DND-41 (cell line): ENCODE measurements around the gene METTL3.
A peak's percentile ranks its signal among the peaks of the same experiment; 100 is the strongest.

Experiments used
- ATAC-seq: fragments of 200-7000 bp; cut with Tn5 transposase; 3 replicates; pipeline ENCODE4 v1.9.1; 2021; ENCODE audit warnings: low read depth; ENCODE audit not compliant: insufficient read depth
- DNase-seq: peaks from one replicate; pipeline ENCODE4 v3.0.0-alpha.2; 2020
- H2AFZ ChIP-seq: 2 replicates; pipeline ENCODE4 v1.6.0; 2012; ENCODE audit warnings: low read depth, low read length
- H3K27ac ChIP-seq: 2 replicates; pipeline ENCODE4 v1.5.1; 2012; ENCODE audit warnings: low read length, inconsistent platforms
- H3K27me3 ChIP-seq: fragments of 200-600 bp; sonication (generic); 2 replicates; pipeline ENCODE4 v1.6.0; 2012; ENCODE audit warnings: low read length, mild to moderate bottlenecking, inconsistent platforms; ENCODE audit not compliant: insufficient read depth, poor library complexity
- H3K36me3 ChIP-seq: 2 replicates; pipeline ENCODE4 v1.5.1; 2012; ENCODE audit warnings: low read length, inconsistent platforms; ENCODE audit not compliant: insufficient read depth
- H3K4me1 ChIP-seq: 2 replicates; pipeline ENCODE4 v1.5.1; 2012; ENCODE audit warnings: mild to moderate bottlenecking, low read length; ENCODE audit not compliant: insufficient read depth
- H3K4me2 ChIP-seq: 2 replicates; pipeline ENCODE4 v1.6.0; 2012; ENCODE audit warnings: mild to moderate bottlenecking, moderate library complexity, low read length, inconsistent platforms; ENCODE audit not compliant: insufficient read depth
- H3K4me3 ChIP-seq, 2 experiments: fragments of 200-600 bp in 1 of 2; shearing (Covaris generic) in 1 of 2; 2 replicates each; pipeline ENCODE4 v1.5.1; 2012 to 2016; ENCODE audit warnings: inconsistent platforms in 2 of 2, low read length in 2 of 2, mild to moderate bottlenecking in 2 of 2, low read depth in 1 of 2, moderate library complexity in 1 of 2
- H3K79me2 ChIP-seq: 2 replicates; pipeline ENCODE4 v1.6.0; 2012; ENCODE audit warnings: low read length, inconsistent platforms; ENCODE audit not compliant: insufficient read depth
- H3K9ac ChIP-seq: 2 replicates; pipeline ENCODE4 v1.6.0; 2012; ENCODE audit warnings: low read depth, mild to moderate bottlenecking, inconsistent platforms, low read length, moderate library complexity
- H3K9me3 ChIP-seq: 2 replicates; pipeline ENCODE4 v1.5.1; 2012; ENCODE audit warnings: low read length, moderate library complexity, mild to moderate bottlenecking, inconsistent platforms; ENCODE audit not compliant: insufficient read depth, severe bottlenecking
- H4K20me1 ChIP-seq: 2 replicates; pipeline ENCODE4 v1.6.0; 2012; ENCODE audit warnings: low read length; ENCODE audit not compliant: insufficient read depth
- EZH2 ChIP-seq: IDR thresholded peaks from 3 replicates; pipeline ENCODE4 v1.6.1; 2012; ENCODE audit warnings: borderline replicate concordance, low read depth, mild to moderate bottlenecking, moderate library complexity, low read length, inconsistent platforms; ENCODE audit not compliant: severe bottlenecking
- TF ChIP-seq, protein P1 (sequence below): IDR thresholded peaks from 2 replicates; pipeline ENCODE4 v1.5.1; 2012; ENCODE audit warnings: borderline replicate concordance, low read length, moderate library complexity, mild to moderate bottlenecking; ENCODE audit not compliant: poor library complexity, severe bottlenecking; ENCODE audit errors: extremely low read depth

METTL3 gene

DNA sequence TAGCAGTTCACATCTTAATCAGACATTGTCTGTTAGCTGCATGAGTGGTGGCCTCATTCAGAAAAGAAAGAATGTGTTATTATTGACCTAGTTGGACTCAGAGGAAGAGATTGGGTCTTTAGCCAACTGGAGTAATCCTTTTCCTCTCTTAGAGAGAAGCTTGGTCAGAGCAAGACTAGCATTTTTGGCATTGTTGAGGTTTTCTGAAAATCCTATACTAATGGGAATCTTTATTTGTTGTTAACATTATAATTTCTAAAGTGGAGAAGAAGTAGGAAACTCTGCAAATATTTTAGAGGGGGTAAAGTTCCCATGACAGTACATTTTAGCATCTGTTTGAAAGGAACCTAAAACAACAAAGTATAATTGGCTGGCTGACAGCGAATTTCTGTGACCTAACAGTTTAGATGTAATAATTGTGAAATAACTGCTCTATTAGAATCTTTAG is 24.5 kb downstream of the METTL3 start:
- H3K9ac ChIP-seq: no peak overlapping the region
- ATAC-seq (no peak), DNase-seq (no peak)
- peaks cover 42% of the 10 kb centered on the region for H3K79me2 ChIP-seq
- peaks cover 52% of the 10 kb centered on the region for H3K36me3 ChIP-seq
- H3K4me2 ChIP-seq: no peak overlapping the region
- H2AFZ ChIP-seq: no peak overlapping the region
- TF ChIP-seq EZH2: no peak
- TF ChIP-seq, protein P1, sequence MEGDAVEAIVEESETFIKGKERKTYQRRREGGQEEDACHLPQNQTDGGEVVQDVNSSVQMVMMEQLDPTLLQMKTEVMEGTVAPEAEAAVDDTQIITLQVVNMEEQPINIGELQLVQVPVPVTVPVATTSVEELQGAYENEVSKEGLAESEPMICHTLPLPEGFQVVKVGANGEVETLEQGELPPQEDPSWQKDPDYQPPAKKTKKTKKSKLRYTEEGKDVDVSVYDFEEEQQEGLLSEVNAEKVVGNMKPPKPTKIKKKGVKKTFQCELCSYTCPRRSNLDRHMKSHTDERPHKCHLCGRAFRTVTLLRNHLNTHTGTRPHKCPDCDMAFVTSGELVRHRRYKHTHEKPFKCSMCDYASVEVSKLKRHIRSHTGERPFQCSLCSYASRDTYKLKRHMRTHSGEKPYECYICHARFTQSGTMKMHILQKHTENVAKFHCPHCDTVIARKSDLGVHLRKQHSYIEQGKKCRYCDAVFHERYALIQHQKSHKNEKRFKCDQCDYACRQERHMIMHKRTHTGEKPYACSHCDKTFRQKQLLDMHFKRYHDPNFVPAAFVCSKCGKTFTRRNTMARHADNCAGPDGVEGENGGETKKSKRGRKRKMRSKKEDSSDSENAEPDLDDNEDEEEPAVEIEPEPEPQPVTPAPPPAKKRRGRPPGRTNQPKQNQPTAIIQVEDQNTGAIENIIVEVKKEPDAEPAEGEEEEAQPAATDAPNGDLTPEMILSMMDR: no peak
- no peak overlapping the region for H3K4me3 ChIP-seq
- H3K4me1 ChIP-seq: no peaks in the 10 kb centered on the region
- no peaks in the 10 kb centered on the region for H3K9me3 ChIP-seq
- 0 out of 2 replicates have a peak, but pooled peaks cover 7% of the 10 kb centered on the region for H4K20me1 ChIP-seq
- no peak overlapping the region for H3K27ac ChIP-seq
- H3K27me3 ChIP-seq: no peaks in the 10 kb centered on the region

DNA sequence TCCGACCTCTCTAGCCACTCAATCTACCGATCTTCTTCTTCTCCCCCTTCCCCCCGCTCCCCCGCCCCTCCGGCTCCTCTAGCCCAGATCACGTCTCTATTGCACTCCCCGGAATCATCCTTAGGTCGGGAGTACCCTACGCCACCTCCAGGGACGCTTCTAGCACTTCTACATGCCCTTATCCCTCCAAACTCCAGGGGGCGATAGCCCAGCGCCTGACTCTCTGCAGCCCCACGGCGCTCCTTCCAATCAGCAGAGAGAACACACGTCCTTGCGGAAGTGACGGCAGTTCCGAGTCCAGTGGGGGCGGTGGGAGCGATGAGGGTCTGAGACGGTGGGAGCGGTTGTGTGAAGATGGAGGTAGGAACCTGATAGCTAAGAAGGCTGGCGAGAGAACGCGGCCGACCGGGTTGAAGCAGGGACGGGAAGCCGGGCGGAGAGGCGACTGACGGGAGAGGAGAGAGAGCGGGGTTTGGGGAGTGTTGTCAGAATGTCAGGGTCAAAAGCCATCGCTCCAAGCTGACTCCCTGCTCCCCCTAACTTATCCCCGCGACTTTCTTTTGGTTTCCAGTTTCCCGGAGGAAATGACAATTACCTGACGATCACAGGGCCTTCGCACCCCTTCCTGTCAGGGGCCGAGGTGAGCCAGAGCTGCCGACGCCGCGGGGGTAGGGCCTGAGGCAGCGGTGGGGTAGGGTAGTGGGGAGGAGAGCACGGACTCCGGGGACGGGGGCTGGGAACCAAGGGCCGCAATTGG is 34.0 kb downstream of the METTL3 start, which contains the start of the genes RAB2B and TOX4:
RAB2B (minus strand) TSS at position 35 of the 757 bp plus-strand sequence. CDS start 87 bp downstream, outside the sequence.
TOX4 (plus strand) TSS at position 271 of the 757 bp plus-strand sequence; CDS start at position 355, 84 bp downstream.
- Histone ChIP-seq H2AFZ (peak within 1 kb of the TSS; percentile 78), H3K4me2 (peak within 1 kb of the TSS; percentile 88), H3K4me3 (peak within 1 kb of the TSS; percentile 81 to 95), H3K36me3 (peaks cover 13% of the 10 kb centered on the region), H3K27me3 (no peaks in the 10 kb centered on the region), H3K79me2 (peaks cover 56% of the 10 kb centered on the region), H3K9ac (peak within 1 kb of the TSS; percentile 70), H3K27ac (peak within 1 kb of the TSS; percentile 72), H4K20me1 (no peaks in the 10 kb centered on the region; the same call in 1 of the 2 replicates), H3K9me3 (no peaks in the 10 kb centered on the region), H3K4me1 (peaks cover 30% of the 10 kb centered on the region)
- ATAC-seq: peak; percentile 98
- TF ChIP-seq, protein P1: peak; percentile 99
- no peak for TF ChIP-seq EZH2
- DNase-seq: peak; percentile 98

DNA sequence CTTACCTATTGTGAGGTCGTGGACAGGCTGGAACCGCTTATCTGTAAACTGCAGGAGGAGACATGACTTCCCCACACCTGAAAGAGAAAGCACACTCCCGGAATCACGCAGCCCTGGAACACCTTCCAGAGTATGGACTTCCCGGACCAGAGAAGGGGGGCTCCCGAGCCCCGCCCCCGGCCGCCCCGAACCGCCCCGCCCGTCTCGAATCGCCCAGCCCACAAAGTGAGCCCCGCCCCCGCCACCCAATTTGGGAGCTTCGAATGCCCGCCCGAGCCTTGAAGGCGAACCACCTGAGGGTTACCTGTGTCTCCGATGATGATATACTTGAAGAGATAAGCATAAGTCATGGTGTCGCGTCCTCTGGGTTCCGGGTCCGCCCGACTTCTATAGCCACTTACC is 34.6 kb downstream of the METTL3 start:
- H4K20me1 ChIP-seq: no peaks in the 10 kb centered on the region; the same call in 1 of the 2 replicates
- peak overlapping the region; percentile 43 to 81; a peak in 3 of 4 replicates for H3K4me3 ChIP-seq
- no peaks in the 10 kb centered on the region for H3K27me3 ChIP-seq
- peaks cover 13% of the 10 kb centered on the region for H3K36me3 ChIP-seq
- peak overlapping the region; percentile 64 for H3K4me2 ChIP-seq
- peaks cover 51% of the 10 kb centered on the region for H3K79me2 ChIP-seq
- H3K27ac ChIP-seq: peak overlapping the region; percentile 70
- DNase-seq: no peak
- TF ChIP-seq, protein P1: no peak
- TF ChIP-seq EZH2: no peak
- H2AFZ ChIP-seq: peak overlapping the region; percentile 51
- peak overlapping the region; percentile 52 for H3K9ac ChIP-seq
- ATAC-seq: peak; percentile 52
- H3K9me3 ChIP-seq: no peaks in the 10 kb centered on the region
- H3K4me1 ChIP-seq: peaks cover 30% of the 10 kb centered on the region
